Measurements from ENCODE around the gene GPATCH1. TPM values are rescaled to one million over a fixed set of nuclear protein-coding genes. Genes with fewer than 3 reads are reported as not detected.

GPATCH1 gene
- total and polyA plus RNA-seq, 2 of the 4 experiments (the other 2 are of a cell fraction), result 5.1 to 7.5 TPM

- CTCF ChIA-PET, result interaction anchor here (0.7 to 1.9 kb wide), 7 partner anchors 9 to 600 kb away, joined by 3 to 8 read pairs (median 3); no protein-coding TSS in a partner anchor
- POLR2A ChIA-PET (ENCODE audit: unreplicated experiment), result interaction anchor here (0.6 kb wide), 1 partner anchor 533 kb away, joined by 4 read pairs; no protein-coding TSS in a partner anchor
- TF ChIP-seq BHLHE40 (IDR thresholded peaks at IDR 0.05; ENCODE audit: low read depth, low read length), result no peak
- TF ChIP-seq MAFK (IDR thresholded peaks at IDR 0.05; ENCODE audit: low read depth, low read length), result no peak
- TF ChIP-seq CHD1 (IDR thresholded peaks at IDR 0.05; ENCODE audit: low read depth, low read length), result no peak
- TF ChIP-seq SMC3 (IDR thresholded peaks at IDR 0.05; ENCODE audit: low read depth, low read length), result peak; percentile 49
- no peak for TF ChIP-seq USF2 (IDR thresholded peaks at IDR 0.05; ENCODE audit: low read depth, low read length)
- no peak for TF ChIP-seq NFE2L2 (IDR thresholded peaks at IDR 0.05; ENCODE audit: low read depth, low read length)
- TF ChIP-seq POLR2A (IDR thresholded peaks at IDR 0.05; ENCODE audit: low read depth, low read length), result no peak
- TF ChIP-seq CEBPB (IDR thresholded peaks at IDR 0.05; ENCODE audit: low read depth, low read length), result no peak
- no peak for TF ChIP-seq RFX5 (IDR thresholded peaks at IDR 0.05; ENCODE audit: low read depth, low read length)
- TF ChIP-seq MAZ (IDR thresholded peaks at IDR 0.05; ENCODE audit: borderline replicate concordance, low read depth, low read length), result 0 out of 2 replicates have a peak, but pooled peaks have one; percentile 4
- TF ChIP-seq FOS (IDR thresholded peaks at IDR 0.05; ENCODE audit: low read depth, low read length), result no peak
- TF ChIP-seq RCOR1 (IDR thresholded peaks at IDR 0.05; ENCODE audit: insufficient replicate concordance, low read length), result peak; percentile 65
- no peak for TF ChIP-seq MXI1 (IDR thresholded peaks at IDR 0.05; ENCODE audit: borderline replicate concordance, low read depth, low read length)
- TF ChIP-seq RAD21 (IDR thresholded peaks at IDR 0.05; ENCODE audit: low read length), result peak; percentile 52
- TF ChIP-seq ELK1 (IDR thresholded peaks at IDR 0.05; ENCODE audit: borderline replicate concordance, low read depth, low read length), result no peak
These were observed 96.5 kb downstream of the GPATCH1 start for GRCh38 chr19:33177417-33177979.

More at GRCh38 chr19:33177417-33177979, 96.5 kb downstream of the GPATCH1 start:
- Histone ChIP-seq H3K23ac (ENCODE audit: low read depth, low read length) (no peak overlapping the region), H4K20me1 (ENCODE audit: insufficient read depth, low read length) (peaks cover 6% of the 10 kb centered on the region), H3K9ac (ENCODE audit: low read depth, low read length) (peak overlapping the region; percentile 8; the same call in 1 of the 2 replicates), H3K18ac (ENCODE audit: low read depth, low read length) (no peak overlapping the region), H3K36me3 (ENCODE audit: control insufficient read depth, insufficient read depth, low read length) (no peaks in the 10 kb centered on the region), H3K4me1 (ENCODE audit: control insufficient read depth, insufficient read depth, low read length) (peaks cover 10% of the 10 kb centered on the region), H3K79me1 (ENCODE audit: low read depth in 1 of 2, low read length in 2 of 2) (peaks cover 11 to 22% of the 10 kb centered on the region in 2 experiments; a peak in 3 of 4 replicates), H4K5ac (ENCODE audit: low read depth, low read length) (no peak overlapping the region), H3K56ac (ENCODE audit: extremely low read depth, insufficient read depth, low read length) (no peak overlapping the region), H3K14ac (replicated peaks; ENCODE audit: low read depth, low read length) (no peak overlapping the region; the same call in 1 of the 2 replicates), H3K4me2 (ENCODE audit: low read depth, low read length) (peak overlapping the region; percentile 88), H3K9me1 (ENCODE audit: insufficient read depth, low read length) (peaks cover 12% of the 10 kb centered on the region; the same call in 1 of the 2 replicates), H2BK15ac (ENCODE audit: low read depth, low read length) (no peak overlapping the region), H2AK5ac (ENCODE audit: low read depth, low read length) (no peak overlapping the region), H3K4me3 (ENCODE audit: insufficient read depth, low read depth, low read length) (peak overlapping the region; percentile 42), H2BK5ac (ENCODE audit: low read depth, low read length, poor library complexity, severe bottlenecking) (no peak overlapping the region), H2AK9ac (replicated peaks; ENCODE audit: low read depth, low read length, poor library complexity) (peak overlapping the region; percentile 33), H3K9me3 (ENCODE audit: control insufficient read depth, insufficient read depth, low read length) (no peaks in the 10 kb centered on the region), H2BK20ac (ENCODE audit: low read depth, low read length) (no peak overlapping the region), H2BK120ac (ENCODE audit: low read depth, low read length) (no peak overlapping the region), H3K27ac (ENCODE audit: insufficient read depth, low read length) (peak overlapping the region; percentile 6; the same call in 1 of the 2 replicates), H4K91ac (ENCODE audit: insufficient read depth, low read depth, low read length) (no peak overlapping the region), H4K8ac (ENCODE audit: low read depth in 2 of 2, low read length in 2 of 2) (no peak overlapping the region), H2AFZ (replicated peaks; ENCODE audit: low read length, poor library complexity) (peak overlapping the region; percentile 99), H3K27me3 (ENCODE audit: control insufficient read depth, insufficient read depth, low read length) (no peaks in the 10 kb centered on the region), H3K4ac (ENCODE audit: low read depth, low read length) (no peak overlapping the region)
- BruUV-seq (replicated peaks), result no TSS peak
- DNase-seq (no peak), ATAC-seq (ENCODE audit: low read depth) (peak; percentile 36; the same call in 1 of the 2 replicates)
- WGBS, 2 experiments (ENCODE audit: extremely low coverage in 2 of 2, insufficient read length in 1 of 2), result 1% methylated on average over 21 of the region's 38 CpGs; no CpG with 5 or more reads in 1 of the 2 experiments
- intact Hi-C loops (cut with micrococcal nuclease), result loop anchor here (2.0 to 5.0 kb wide), 3 partner anchors 33 to 205 kb away; partner anchors contain the start of genes CEP89 and FAAP24
- dilution Hi-C loops (cut with HindIII; ENCODE audit: low sequenced_read_pairs, unreplicated experiment), result no loop called here
- in situ Hi-C loops (cut with MboI; ENCODE audit: low sequenced_read_pairs), result no loop called here

Data from IMR-90 (cell line).